ENCODE results near the gene APOOL. TPM values are rescaled to one million over a fixed set of nuclear protein-coding genes. Genes with fewer than 3 reads are reported as not detected.

APOOL gene, protein sequence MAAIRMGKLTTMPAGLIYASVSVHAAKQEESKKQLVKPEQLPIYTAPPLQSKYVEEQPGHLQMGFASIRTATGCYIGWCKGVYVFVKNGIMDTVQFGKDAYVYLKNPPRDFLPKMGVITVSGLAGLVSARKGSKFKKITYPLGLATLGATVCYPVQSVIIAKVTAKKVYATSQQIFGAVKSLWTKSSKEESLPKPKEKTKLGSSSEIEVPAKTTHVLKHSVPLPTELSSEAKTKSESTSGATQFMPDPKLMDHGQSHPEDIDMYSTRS
- 2.9 and 8.9 TPM in 2 replicates for total RNA-seq (2014; rRNA removed; shearing (Covaris generic))
- 14.3 TPM in 2 replicates for total RNA-seq (2022)
- Bru-seq, nascent RNA: percentile 65 among the genes with signal in this experiment
- percentile 65 among the genes with signal in this experiment for BruChase-seq, experiment 1, labeled RNA remaining after a 6-hour chase
- BruChase-seq, experiment 2, labeled RNA remaining after a 2-hour chase: percentile 61 among the genes with signal in this experiment
- long read RNA-seq, partial matches to known transcripts: 0 of 1 reads
- long read RNA-seq, other reads (novel, unspliced or antisense): 0 of 1 reads

DNA sequence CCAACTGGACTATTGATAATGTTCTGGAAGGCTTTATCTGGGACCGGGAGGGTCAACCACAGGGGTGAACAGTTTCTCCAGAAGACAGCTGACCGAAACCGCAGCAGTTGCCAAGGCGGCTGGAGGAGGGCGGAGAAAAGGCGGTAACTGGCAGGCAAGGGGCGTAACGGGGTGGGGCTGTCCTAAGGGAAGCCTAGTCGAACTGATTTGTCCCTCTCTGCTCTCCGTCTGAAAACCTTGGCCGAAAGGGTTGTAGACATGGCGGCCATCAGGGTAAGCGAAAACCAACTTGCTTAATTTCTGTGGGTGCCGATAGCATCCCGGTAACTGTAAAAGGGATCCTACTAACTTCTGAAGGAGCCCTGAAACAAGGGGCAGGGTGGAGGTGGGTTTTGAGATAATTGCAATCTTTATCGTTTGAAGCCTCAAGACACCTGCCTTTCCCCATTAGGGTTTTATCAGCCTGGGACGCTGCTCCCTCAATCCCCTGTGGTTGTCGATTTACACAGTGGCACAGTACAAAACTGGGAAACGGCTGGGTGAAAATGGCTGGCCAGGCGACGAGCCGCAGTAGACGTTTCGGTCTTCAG is at the start of gene APOOL:
TSS of gene APOOL (plus strand) at position 223 of the 590 bp plus-strand sequence. CDS start at position 259, 36 bp downstream.
- peak; percentile 79 for DNase-seq (ENCODE audit: low spot score)
- TF ChIP-seq, protein P1, sequence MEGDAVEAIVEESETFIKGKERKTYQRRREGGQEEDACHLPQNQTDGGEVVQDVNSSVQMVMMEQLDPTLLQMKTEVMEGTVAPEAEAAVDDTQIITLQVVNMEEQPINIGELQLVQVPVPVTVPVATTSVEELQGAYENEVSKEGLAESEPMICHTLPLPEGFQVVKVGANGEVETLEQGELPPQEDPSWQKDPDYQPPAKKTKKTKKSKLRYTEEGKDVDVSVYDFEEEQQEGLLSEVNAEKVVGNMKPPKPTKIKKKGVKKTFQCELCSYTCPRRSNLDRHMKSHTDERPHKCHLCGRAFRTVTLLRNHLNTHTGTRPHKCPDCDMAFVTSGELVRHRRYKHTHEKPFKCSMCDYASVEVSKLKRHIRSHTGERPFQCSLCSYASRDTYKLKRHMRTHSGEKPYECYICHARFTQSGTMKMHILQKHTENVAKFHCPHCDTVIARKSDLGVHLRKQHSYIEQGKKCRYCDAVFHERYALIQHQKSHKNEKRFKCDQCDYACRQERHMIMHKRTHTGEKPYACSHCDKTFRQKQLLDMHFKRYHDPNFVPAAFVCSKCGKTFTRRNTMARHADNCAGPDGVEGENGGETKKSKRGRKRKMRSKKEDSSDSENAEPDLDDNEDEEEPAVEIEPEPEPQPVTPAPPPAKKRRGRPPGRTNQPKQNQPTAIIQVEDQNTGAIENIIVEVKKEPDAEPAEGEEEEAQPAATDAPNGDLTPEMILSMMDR (conservative IDR thresholded peaks at IDR 0.05; ENCODE audit: low read length): no peak
- TF ChIP-seq EZH2phosphoT487 (IDR thresholded peaks at IDR 0.05; ENCODE audit: borderline replicate concordance, low read depth, low read length): no peak
- no peaks in the 10 kb centered on the region for H3K4me1 ChIP-seq (ENCODE audit: insufficient read depth, low read length, poor library complexity, severe bottlenecking)
- POLR2A ChIA-PET: interaction anchor here (1.1 kb wide), 1 partner anchor 9 kb away, joined by 3 read pairs; no protein-coding TSS in a partner anchor
- H3K4me2 ChIP-seq (ENCODE audit: low read length): peak within 1 kb of the TSS; percentile 69
- no peaks in the 10 kb centered on the region for H3K9me2 ChIP-seq (ENCODE audit: insufficient read depth, low read length)
- no peaks in the 10 kb centered on the region for H4K20me1 ChIP-seq (ENCODE audit: insufficient read depth, low read length)
- intact Hi-C loops (cut with micrococcal nuclease; ENCODE audit: unreplicated experiment): loop anchor here (5.0 kb wide), 1 partner anchor 276 kb away; no protein-coding TSS in a partner anchor
- H3K79me2 ChIP-seq (ENCODE audit: insufficient read depth, low read depth, low read length): peaks cover 8% of the 10 kb centered on the region; the same call in 1 of the 2 replicates
- H3K9me3 ChIP-seq (ENCODE audit: low read length): no peaks in the 10 kb centered on the region
- H3K36me3 ChIP-seq (ENCODE audit: insufficient read depth, low read length): no peaks in the 10 kb centered on the region
- CTCF ChIA-PET (ENCODE audit: unreplicated experiment): no interaction called here
- peak within 1 kb of the TSS; percentile 5 for H3K27ac ChIP-seq (ENCODE audit: low read depth, low read length, poor library complexity, severe bottlenecking)
- H3K4me3 ChIP-seq (ENCODE audit: low read depth, low read length, poor library complexity, severe bottlenecking): peak within 1 kb of the TSS; percentile 78
- TSS peak; percentile 88 for BruUV-seq (replicated peaks)
- H2AFZ ChIP-seq (ENCODE audit: low read length): peak within 1 kb of the TSS; percentile 73; the same call in 1 of the 2 replicates

DNA sequence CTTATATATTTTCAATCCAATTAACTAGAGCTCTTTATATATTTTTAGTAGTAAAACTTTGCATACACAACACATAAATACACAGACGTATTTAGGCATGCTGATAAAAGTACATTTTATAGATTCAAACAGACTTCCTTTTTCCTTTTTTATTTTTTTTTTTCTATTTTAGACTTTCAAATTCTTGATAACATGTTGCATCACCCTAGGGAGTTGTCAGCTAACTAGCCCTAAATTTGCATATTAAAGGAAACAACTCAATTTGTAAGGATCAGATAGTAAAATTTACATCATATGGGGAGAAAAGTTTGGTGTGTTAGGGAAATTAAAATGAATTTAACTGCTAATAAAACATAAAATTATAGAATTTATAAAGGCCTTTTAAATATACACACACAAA is 47.4 kb upstream of the APOOL start:
- Histone ChIP-seq H3K9me2 (ENCODE audit: insufficient read depth, low read length) (no peaks in the 10 kb centered on the region), H3K4me1 (ENCODE audit: insufficient read depth, low read length, poor library complexity, severe bottlenecking) (no peaks in the 10 kb centered on the region), H3K27ac (ENCODE audit: low read depth, low read length, poor library complexity, severe bottlenecking) (no peak overlapping the region), H4K20me1 (ENCODE audit: insufficient read depth, low read length) (no peaks in the 10 kb centered on the region), H3K9me3 (ENCODE audit: low read length) (no peaks in the 10 kb centered on the region), H3K4me2 (ENCODE audit: low read length) (no peak overlapping the region), H3K36me3 (ENCODE audit: insufficient read depth, low read length) (no peaks in the 10 kb centered on the region), H3K4me3 (ENCODE audit: low read depth, low read length, poor library complexity, severe bottlenecking) (no peak overlapping the region), H3K79me2 (ENCODE audit: insufficient read depth, low read depth, low read length) (no peaks in the 10 kb centered on the region), H2AFZ (ENCODE audit: low read length) (no peak overlapping the region)
- TF ChIP-seq EZH2phosphoT487 (IDR thresholded peaks at IDR 0.05; ENCODE audit: borderline replicate concordance, low read depth, low read length): no peak
- TF ChIP-seq, protein P1 (conservative IDR thresholded peaks at IDR 0.05; ENCODE audit: low read length): no peak
- BruUV-seq (replicated peaks): no TSS peak
- ChIA-PET POLR2A (interaction anchor here (0.7 to 0.9 kb wide), 2 partner anchors 19 to 421 kb away, joined by 3 read pairs; no protein-coding TSS in a partner anchor), CTCF (ENCODE audit: unreplicated experiment) (no interaction called here)
- intact Hi-C loops (cut with micrococcal nuclease; ENCODE audit: unreplicated experiment): no loop called here
- DNase-seq (ENCODE audit: low spot score): no peak
